ENCODE measurements around the gene CIITA.

Gene CIITA

GRCh38 chr16:10919003-10919351 is 42.0 kb downstream of the CIITA start:
- TF ChIP-seq CTCF (IDR thresholded peaks at IDR 0.05; ENCODE audit: low read length), result no peak
- TF ChIP-seq EZH2 (IDR thresholded peaks at IDR 0.05; ENCODE audit: borderline replicate concordance, low read length), result no peak
- no peaks in the 10 kb centered on the region for H3K9me3 ChIP-seq (ENCODE audit: low read length)
- no peak overlapping the region for H3K27ac ChIP-seq (ENCODE audit: low read depth, low read length, poor library complexity, severe bottlenecking)
- H3K79me2 ChIP-seq (ENCODE audit: insufficient read depth, low read length), result no peaks in the 10 kb centered on the region
- no peaks in the 10 kb centered on the region for H4K20me1 ChIP-seq (ENCODE audit: insufficient read depth, low read length)
- no peak overlapping the region for H3K4me2 ChIP-seq (ENCODE audit: low read length)
- H3K9ac ChIP-seq (ENCODE audit: low read length), result no peak overlapping the region
- H3K36me3 ChIP-seq (ENCODE audit: insufficient read depth, low read length), result peaks cover 40% of the 10 kb centered on the region; the same call in 1 of the 2 replicates
- H3K4me1 ChIP-seq (ENCODE audit: insufficient read depth, low read length, severe bottlenecking), result peaks cover 7% of the 10 kb centered on the region
- H3K4me3 ChIP-seq (ENCODE audit: low read depth, low read length, poor library complexity, severe bottlenecking), result no peak overlapping the region
- H2AFZ ChIP-seq (ENCODE audit: low read length), result no peak overlapping the region
- H3K27me3 ChIP-seq (ENCODE audit: insufficient read depth, low read length), result no peaks in the 10 kb centered on the region
- no peaks in the 10 kb centered on the region for H3K9me2 ChIP-seq (ENCODE audit: low read depth, low read length)
- no peaks in the 10 kb centered on the region for H3F3A ChIP-seq (ENCODE audit: insufficient read depth, low read length)

- Histone ChIP-seq H3K4me2 (ENCODE audit: low read length) (no peak overlapping the region), H3K27me3 (ENCODE audit: insufficient read depth, low read length) (no peaks in the 10 kb centered on the region), H3K9me2 (ENCODE audit: low read depth, low read length) (no peaks in the 10 kb centered on the region), H2AFZ (ENCODE audit: low read length) (no peak overlapping the region), H3K36me3 (ENCODE audit: insufficient read depth, low read length) (peaks cover 57% of the 10 kb centered on the region), H3K9ac (ENCODE audit: low read length) (no peak overlapping the region), H3F3A (ENCODE audit: insufficient read depth, low read length) (no peaks in the 10 kb centered on the region), H3K4me3 (ENCODE audit: low read depth, low read length, poor library complexity, severe bottlenecking) (no peak overlapping the region), H4K20me1 (ENCODE audit: insufficient read depth, low read length) (no peaks in the 10 kb centered on the region), H3K4me1 (ENCODE audit: insufficient read depth, low read length, severe bottlenecking) (peaks cover 7% of the 10 kb centered on the region), H3K79me2 (ENCODE audit: insufficient read depth, low read length) (no peaks in the 10 kb centered on the region), H3K9me3 (ENCODE audit: low read length) (no peaks in the 10 kb centered on the region), H3K27ac (ENCODE audit: low read depth, low read length, poor library complexity, severe bottlenecking) (no peak overlapping the region)
- TF ChIP-seq EZH2 (IDR thresholded peaks at IDR 0.05; ENCODE audit: borderline replicate concordance, low read length) (no peak), CTCF (IDR thresholded peaks at IDR 0.05; ENCODE audit: low read length) (no peak)
Measured at GRCh38 chr16:10920726-10921427, 43.9 kb downstream of the CIITA start.

DNA sequence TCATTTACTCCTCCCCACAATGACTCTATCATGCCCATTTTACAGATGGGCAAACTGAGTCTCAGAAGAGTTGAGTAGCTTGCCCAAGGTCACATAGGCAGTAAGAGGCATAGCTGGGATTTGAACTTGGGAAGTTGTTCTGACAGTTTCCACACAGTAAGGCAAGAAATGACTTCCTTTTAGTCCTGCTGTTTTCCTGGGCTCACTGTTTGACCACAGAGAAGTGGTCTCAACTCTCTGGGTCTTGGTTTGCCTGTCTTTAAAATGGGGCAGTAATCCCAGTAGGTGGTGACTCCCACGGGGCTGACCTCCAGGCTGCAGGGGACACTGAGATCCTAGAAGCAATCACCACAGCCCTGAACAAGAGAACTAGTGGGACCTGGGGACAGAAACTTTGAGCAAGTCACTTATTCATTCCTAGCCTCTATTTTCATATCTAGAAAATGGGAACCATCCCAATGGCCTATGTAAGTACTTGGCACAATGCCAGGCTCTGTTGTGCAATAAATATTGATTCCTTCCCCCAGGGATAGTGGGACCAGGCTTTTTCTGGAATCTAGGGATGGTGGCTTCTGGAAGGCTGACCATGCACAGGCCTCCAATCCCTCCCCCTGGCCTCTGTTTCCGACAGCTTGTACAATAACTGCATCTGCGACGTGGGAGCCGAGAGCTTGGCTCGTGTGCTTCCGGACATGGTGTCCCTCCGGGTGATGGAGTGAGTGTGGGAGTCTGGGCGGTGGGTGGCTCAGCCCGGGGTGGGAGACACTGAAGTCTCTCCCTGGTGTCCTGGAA is 44.7 kb downstream of the CIITA start:
- TF ChIP-seq CTCF (IDR thresholded peaks at IDR 0.05; ENCODE audit: low read length) (no peak), EZH2 (IDR thresholded peaks at IDR 0.05; ENCODE audit: borderline replicate concordance, low read length) (no peak)
- Histone ChIP-seq H3K9me3 (ENCODE audit: low read length) (no peaks in the 10 kb centered on the region), H2AFZ (ENCODE audit: low read length) (no peak overlapping the region), H3K4me3 (ENCODE audit: low read depth, low read length, poor library complexity, severe bottlenecking) (no peak overlapping the region), H3K27ac (ENCODE audit: low read depth, low read length, poor library complexity, severe bottlenecking) (no peak overlapping the region), H3K79me2 (ENCODE audit: insufficient read depth, low read length) (no peaks in the 10 kb centered on the region), H3K4me1 (ENCODE audit: insufficient read depth, low read length, severe bottlenecking) (peaks cover 7% of the 10 kb centered on the region), H3K4me2 (ENCODE audit: low read length) (no peak overlapping the region), H3K9ac (ENCODE audit: low read length) (no peak overlapping the region), H3K36me3 (ENCODE audit: insufficient read depth, low read length) (peaks cover 55% of the 10 kb centered on the region), H4K20me1 (ENCODE audit: insufficient read depth, low read length) (no peaks in the 10 kb centered on the region), H3K27me3 (ENCODE audit: insufficient read depth, low read length) (no peaks in the 10 kb centered on the region), H3F3A (ENCODE audit: insufficient read depth, low read length) (no peaks in the 10 kb centered on the region), H3K9me2 (ENCODE audit: low read depth, low read length) (no peaks in the 10 kb centered on the region)
